Adrenal gland (tissue), 5 donors: Measurements from ENCODE around the gene CARMIL3.

Experiments used
- CTCF ChIP-seq, 6 experiments: fragments of 450-650 bp in 4 of 6; fragments of 200-600 bp in 2 of 6; sonication (generic) in 1 of 6; IDR thresholded peaks; 1 replicate in 5 of 6; 2 replicates in 1 of 6; pipeline versions ENCODE4 v1.5.1 to v1.8.0; 2016 to 2021; ENCODE audit warnings: antibody characterized with exemption in 6 of 6, mild to moderate bottlenecking in 2 of 6, moderate library complexity in 1 of 6
- POLR2A ChIP-seq, 2 donors: fragments of 450-650 bp; IDR thresholded peaks; one replicate each; pipeline ENCODE4 v1.6.1; 2017; ENCODE audit warnings: antibody characterized with exemption in 2 of 2, mild to moderate bottlenecking in 2 of 2, moderate library complexity in 1 of 2
- donor health status: DM: no; HTN: no; CAD: no.

DNA sequence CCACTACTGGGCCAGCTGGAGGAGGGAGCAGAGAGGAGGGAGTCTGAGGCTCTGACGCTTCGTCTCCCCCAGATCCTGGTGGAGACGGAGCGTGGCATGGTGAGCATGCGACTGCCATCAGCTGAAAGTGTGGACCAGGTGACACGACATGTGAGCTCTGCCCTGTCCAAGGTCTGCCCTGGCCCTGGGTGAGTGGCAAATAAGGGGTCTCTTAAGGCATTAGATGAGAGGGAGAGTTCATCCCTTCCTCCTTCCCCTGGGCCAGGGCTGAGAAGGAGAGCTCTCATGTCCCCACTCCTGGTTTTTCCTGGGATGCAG, 2.5 kb downstream of the CARMIL3 start:
- no peak for TF ChIP-seq POLR2A (IDR thresholded peaks at IDR 0.05)
- no peak for TF ChIP-seq CTCF (IDR thresholded peaks at IDR 0.05)
